ACC112 (cell line): ENCODE measurements around the gene BPIFB3.

ENCODE experiments used
- H2AFZ ChIP-seq: fragments of 200-600 bp; sonication (generic); one replicate; pipeline ENCODE4 v1.6.0; 2017; ENCODE audit warnings: antibody characterized with exemption, low read length; ENCODE audit not compliant: unreplicated experiment
- H3K27ac ChIP-seq: fragments of 200-600 bp; sonication (generic); 2 replicates; pipeline ENCODE4 v1.5.1; 2014; ENCODE audit warnings: low read depth, mild to moderate bottlenecking, antibody characterized with exemption, low read length, moderate library complexity
- H3K27me3 ChIP-seq: fragments of 200-600 bp; sonication (generic); 2 replicates; pipeline ENCODE4 v1.6.1; 2014; ENCODE audit warnings: mild to moderate bottlenecking, antibody characterized with exemption, low read length, moderate library complexity, mixed read lengths; ENCODE audit not compliant: insufficient read depth
- H3K36me3 ChIP-seq: fragments of 200-600 bp; sonication (generic); 2 replicates; pipeline ENCODE4 v1.6.1; 2016; ENCODE audit warnings: mild to moderate bottlenecking, antibody characterized with exemption, low read length, moderate library complexity, mixed read lengths; ENCODE audit not compliant: insufficient read depth
- H3K4me1 ChIP-seq: fragments of 200-600 bp; sonication (generic); one replicate; pipeline ENCODE4 v1.6.1; 2016; ENCODE audit warnings: low read length, mixed read lengths; ENCODE audit not compliant: insufficient read depth, unreplicated experiment, control insufficient read depth
- H3K4me3 ChIP-seq: fragments of 200-600 bp; sonication (generic); 2 replicates; pipeline ENCODE4 v1.5.1; 2014; ENCODE audit warnings: mild to moderate bottlenecking, low read depth, low read length
- H3K79me2 ChIP-seq: fragments of 200-600 bp; sonication (generic); one replicate; pipeline ENCODE4 v1.6.0; 2016; ENCODE audit warnings: low read length; ENCODE audit not compliant: control insufficient read depth, unreplicated experiment, insufficient read depth

BPIFB3 gene

DNA sequence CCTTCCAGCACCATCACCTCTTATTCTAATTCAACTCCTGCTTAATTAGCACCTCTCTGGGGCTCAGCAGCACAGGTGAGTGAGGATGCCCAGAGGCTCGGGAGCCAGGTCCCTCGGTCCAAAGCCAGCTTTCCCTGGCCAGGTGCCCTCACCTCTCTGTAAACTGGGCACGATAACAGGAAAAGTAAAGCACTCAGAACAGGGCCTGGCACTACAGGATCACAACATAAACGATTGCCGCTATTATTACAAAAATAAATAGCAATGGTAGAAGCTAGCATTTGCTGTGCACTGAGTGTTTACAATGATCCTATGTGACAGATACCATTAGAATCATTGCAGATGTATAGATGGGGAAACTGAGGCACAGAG is 43.6 kb upstream of the BPIFB3 start:
- H3K36me3 ChIP-seq: no peaks in the 10 kb centered on the region

GRCh38 chr20:33010674-33011449 is 42.8 kb upstream of the BPIFB3 start:
- Histone ChIP-seq H3K27ac (no peak overlapping the region), H3K79me2 (no peaks in the 10 kb centered on the region), H3K36me3 (no peaks in the 10 kb centered on the region), H3K27me3 (peaks cover 64% of the 10 kb centered on the region), H3K4me1 (no peaks in the 10 kb centered on the region), H2AFZ (no peak overlapping the region), H3K4me3 (no peak overlapping the region)

More for the DNA sequence above, 43.6 kb upstream of the BPIFB3 start:
- Histone ChIP-seq H3K27me3 (peaks cover 64% of the 10 kb centered on the region), H2AFZ (no peak overlapping the region), H3K79me2 (no peaks in the 10 kb centered on the region), H3K4me3 (no peak overlapping the region), H3K27ac (no peak overlapping the region), H3K4me1 (no peaks in the 10 kb centered on the region)

DNA sequence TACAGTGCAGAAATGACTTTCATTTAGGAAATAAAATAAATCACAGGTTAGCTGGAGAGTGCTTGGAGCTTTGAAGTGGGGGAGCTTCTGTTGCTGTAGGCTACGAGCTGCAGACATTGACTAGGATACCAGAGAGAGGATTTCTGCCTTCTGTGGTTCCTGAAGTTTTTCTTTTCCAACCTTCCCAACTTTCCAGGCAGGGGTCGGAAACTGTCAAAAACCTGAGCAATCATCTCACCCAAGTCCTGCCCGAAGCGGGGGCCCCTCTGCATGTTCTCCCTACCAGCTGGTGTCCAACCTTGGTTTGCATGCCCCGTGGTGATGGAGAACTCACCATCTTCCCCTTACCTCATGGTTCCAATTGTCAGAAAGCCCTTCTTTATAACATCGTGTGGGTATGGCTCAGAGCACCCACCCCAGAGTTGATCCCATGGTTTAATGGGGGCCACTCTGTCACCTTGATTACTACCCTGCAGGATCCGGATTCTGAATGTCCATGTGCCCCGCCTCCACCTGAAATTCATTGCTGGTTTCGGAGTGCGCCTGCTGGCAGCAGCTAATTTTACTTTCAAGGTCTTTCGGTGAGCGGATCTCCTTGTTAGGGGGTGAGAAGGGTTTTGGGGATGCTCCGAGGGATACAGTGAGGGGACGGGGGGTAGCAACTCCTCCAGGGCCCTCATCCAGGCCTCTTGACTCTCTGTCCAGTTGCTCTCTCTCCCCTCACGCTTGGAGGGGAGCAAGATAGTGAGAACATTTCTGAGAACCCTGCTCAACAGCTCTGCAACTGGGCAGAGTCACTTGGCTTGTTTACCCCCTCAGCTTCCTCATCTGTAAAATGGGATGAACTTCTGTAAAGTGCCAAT is 41.1 kb upstream of the BPIFB3 start:
- Histone ChIP-seq H3K4me3 (no peak overlapping the region), H3K4me1 (no peaks in the 10 kb centered on the region), H3K36me3 (no peaks in the 10 kb centered on the region), H3K27ac (no peak overlapping the region), H3K27me3 (peaks cover 77% of the 10 kb centered on the region), H2AFZ (no peak overlapping the region), H3K79me2 (no peaks in the 10 kb centered on the region)

DNA sequence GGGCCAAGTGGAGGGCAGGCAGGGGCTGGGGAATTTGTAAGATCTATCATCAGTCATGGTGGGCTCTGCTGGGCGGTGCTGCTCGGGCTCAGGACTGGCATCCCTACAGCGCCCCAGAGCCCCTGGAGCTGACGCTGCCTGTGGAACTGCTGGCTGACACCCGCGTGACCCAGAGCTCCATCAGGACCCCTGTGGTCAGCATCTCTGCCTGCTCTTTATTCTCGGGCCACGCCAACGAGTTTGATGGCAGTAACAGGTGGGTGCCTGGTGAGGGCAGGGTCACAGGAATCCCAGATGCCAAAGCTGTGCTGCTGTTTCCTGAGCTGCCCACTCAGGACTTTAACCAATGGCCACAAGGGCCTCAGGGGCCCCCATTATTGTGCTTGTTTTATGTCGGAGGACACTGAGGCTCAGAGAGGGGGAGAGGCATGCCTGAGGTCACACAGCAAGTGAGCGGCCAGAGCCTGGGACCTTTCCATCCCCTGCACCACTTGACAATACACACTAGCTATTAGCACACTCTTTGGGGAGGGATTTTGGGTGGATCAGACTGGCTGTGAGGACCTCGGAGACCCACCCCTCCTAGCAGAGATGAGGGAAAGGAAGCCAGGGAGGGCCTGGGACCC is 39.9 kb upstream of the BPIFB3 start:
- H3K36me3 ChIP-seq: no peaks in the 10 kb centered on the region
- no peaks in the 10 kb centered on the region for H3K4me1 ChIP-seq
- H3K79me2 ChIP-seq: no peaks in the 10 kb centered on the region
- no peak overlapping the region for H3K27ac ChIP-seq
- peaks cover 83% of the 10 kb centered on the region for H3K27me3 ChIP-seq
- no peak overlapping the region for H3K4me3 ChIP-seq
- no peak overlapping the region for H2AFZ ChIP-seq

DNA sequence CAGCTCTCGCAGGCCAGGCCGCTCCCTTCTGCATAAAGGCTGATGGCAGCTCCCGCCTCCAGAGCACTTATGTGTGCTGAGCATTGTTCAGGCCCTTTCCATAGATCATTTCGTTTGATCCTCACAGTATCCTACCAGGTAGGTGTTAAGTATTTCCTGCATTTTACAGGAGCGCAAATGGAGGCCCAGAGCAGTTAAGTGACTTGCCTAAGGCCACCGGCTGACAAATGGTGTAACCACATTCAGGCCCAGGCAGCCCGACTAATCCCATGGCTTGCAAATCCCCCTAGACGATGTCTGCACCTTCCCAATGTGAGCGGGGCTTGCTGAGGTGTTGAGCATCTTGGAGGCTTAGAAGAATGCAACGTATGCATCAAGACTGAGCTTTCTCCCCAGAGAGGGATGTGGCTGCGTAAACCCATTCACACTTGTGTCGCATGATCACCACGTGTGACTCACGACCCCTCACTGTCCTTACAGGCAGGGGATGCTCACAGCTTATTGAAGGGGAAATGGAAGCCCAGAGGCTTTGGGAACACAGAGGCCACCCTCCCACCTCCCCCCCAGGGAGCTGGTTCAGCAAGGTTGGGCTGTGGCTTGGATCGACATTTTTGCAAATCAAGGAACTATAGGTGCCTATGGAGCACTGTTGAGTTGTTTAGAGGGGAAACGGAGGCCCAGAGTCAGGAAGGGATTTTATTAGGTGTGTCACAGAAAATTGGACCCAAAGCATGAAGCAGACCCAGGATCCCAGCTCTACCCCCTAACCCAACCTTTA is 39.2 kb upstream of the BPIFB3 start:
- Histone ChIP-seq H3K36me3 (no peaks in the 10 kb centered on the region), H3K4me1 (no peaks in the 10 kb centered on the region), H3K27ac (no peak overlapping the region), H3K79me2 (no peaks in the 10 kb centered on the region), H3K27me3 (peaks cover 82% of the 10 kb centered on the region), H2AFZ (no peak overlapping the region), H3K4me3 (no peak overlapping the region)

DNA sequence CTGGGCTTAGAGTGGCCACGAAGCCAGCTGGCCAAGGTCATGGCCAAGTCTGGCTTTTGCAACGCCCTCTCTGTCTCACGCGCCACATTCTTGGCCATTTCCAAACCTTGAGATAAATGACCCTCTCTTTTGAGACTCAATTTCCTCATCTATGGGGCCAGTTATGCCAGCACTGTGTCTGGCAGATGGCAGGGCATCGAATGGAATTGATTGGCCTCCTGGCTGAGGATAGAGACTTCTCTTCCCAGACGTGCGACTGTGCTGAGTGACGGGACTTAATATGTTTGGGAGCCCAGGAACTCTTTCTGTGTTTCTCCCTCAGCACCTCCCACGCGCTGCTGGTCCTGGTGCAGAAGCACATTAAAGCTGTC is 38.6 kb upstream of the BPIFB3 start:
- no peak overlapping the region for H3K27ac ChIP-seq
- peaks cover 76% of the 10 kb centered on the region for H3K27me3 ChIP-seq
- H3K79me2 ChIP-seq: no peaks in the 10 kb centered on the region
- H3K4me3 ChIP-seq: no peak overlapping the region
- H3K36me3 ChIP-seq: no peaks in the 10 kb centered on the region
- no peaks in the 10 kb centered on the region for H3K4me1 ChIP-seq
- no peak overlapping the region for H2AFZ ChIP-seq

GRCh38 chr20:33015700-33016580 is 37.8 kb upstream of the BPIFB3 start:
- H3K27ac ChIP-seq: no peak overlapping the region
- no peaks in the 10 kb centered on the region for H3K36me3 ChIP-seq
- peaks cover 67% of the 10 kb centered on the region for H3K27me3 ChIP-seq
- H3K4me1 ChIP-seq: no peaks in the 10 kb centered on the region
- no peak overlapping the region for H2AFZ ChIP-seq
- no peak overlapping the region for H3K4me3 ChIP-seq
- no peaks in the 10 kb centered on the region for H3K79me2 ChIP-seq

GRCh38 chr20:33016581-33017109 is 37.1 kb upstream of the BPIFB3 start:
- H3K4me1 ChIP-seq: no peaks in the 10 kb centered on the region
- H3K27me3 ChIP-seq: peaks cover 62% of the 10 kb centered on the region
- no peak overlapping the region for H2AFZ ChIP-seq

DNA sequence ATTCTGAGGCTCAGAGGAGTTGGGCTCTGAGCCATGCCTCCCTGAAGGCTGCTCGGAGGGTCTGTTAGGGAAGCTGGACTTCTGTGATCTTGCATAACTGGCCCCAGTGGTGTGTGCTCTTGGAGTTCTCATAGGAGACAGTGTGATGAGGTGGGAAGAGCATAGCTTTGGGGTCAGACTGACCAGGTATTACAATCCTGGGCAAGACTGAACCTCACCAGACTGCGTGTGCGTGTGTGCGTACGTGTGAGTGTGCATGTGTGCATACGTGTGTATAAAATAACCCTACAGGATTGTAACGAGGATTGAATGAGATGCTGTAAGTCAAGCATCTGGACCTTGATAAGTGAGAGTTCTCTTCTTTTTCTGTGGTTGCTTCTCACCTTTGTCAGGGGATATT is 36.2 kb upstream of the BPIFB3 start:
- Histone ChIP-seq H3K79me2 (no peaks in the 10 kb centered on the region), H3K36me3 (no peaks in the 10 kb centered on the region), H2AFZ (no peak overlapping the region), H3K27ac (no peak overlapping the region), H3K27me3 (peaks cover 62% of the 10 kb centered on the region), H3K4me3 (no peak overlapping the region), H3K4me1 (no peaks in the 10 kb centered on the region)

More at GRCh38 chr20:33016581-33017109, 37.1 kb upstream of the BPIFB3 start:
- Histone ChIP-seq H3K4me3 (no peak overlapping the region), H3K27ac (no peak overlapping the region), H3K36me3 (no peaks in the 10 kb centered on the region), H3K79me2 (no peaks in the 10 kb centered on the region)
